ENCODE measurements around the gene AFDN.

The AFDN gene

DNA sequence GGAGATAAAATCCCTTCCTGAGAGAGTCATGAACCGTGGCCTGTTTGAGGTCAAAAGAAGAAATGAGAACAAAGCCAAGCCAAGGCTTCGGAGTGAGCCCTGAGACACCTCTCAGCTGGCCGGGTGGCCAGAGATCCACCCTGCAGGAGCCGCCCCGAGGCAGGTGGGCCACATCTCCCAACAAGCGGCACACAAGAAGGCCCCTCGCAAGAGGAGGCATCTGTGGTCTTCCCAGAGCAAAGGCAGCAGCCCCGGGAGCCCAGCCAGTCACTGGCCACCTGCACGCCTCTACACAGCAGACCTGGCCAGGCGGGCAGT lies 30.9 kb upstream of the AFDN start:
- no peaks in the 10 kb centered on the region for H3K9me3 ChIP-seq (ENCODE audit: control insufficient read depth in 1 of 2, low read length in 2 of 2)
- peak overlapping the region; percentile 69 to 71 for H3K4me3 ChIP-seq (ENCODE audit: low read depth in 1 of 2, low read length in 2 of 2)
- H3K4me1 ChIP-seq (ENCODE audit: control insufficient read depth in 1 of 2, insufficient read depth in 2 of 2, low read length in 2 of 2): peaks cover 40 to 49% of the 10 kb centered on the region in 2 donors
- H3K36me3 ChIP-seq (ENCODE audit: control insufficient read depth in 1 of 2, insufficient read depth in 2 of 2, low read length in 2 of 2): no peaks in the 10 kb centered on the region
- H3K9ac ChIP-seq (ENCODE audit: low read depth in 1 of 2, low read length in 2 of 2): peak overlapping the region in 1 of 2 donors; percentile 60
- peaks cover 6 to 16% of the 10 kb centered on the region in 2 donors for H3K27me3 ChIP-seq (ENCODE audit: control insufficient read depth in 1 of 2, insufficient read depth in 2 of 2, low read length in 2 of 2)
- no peak overlapping the region for H3K27ac ChIP-seq (ENCODE audit: low read depth, low read length)

DNA sequence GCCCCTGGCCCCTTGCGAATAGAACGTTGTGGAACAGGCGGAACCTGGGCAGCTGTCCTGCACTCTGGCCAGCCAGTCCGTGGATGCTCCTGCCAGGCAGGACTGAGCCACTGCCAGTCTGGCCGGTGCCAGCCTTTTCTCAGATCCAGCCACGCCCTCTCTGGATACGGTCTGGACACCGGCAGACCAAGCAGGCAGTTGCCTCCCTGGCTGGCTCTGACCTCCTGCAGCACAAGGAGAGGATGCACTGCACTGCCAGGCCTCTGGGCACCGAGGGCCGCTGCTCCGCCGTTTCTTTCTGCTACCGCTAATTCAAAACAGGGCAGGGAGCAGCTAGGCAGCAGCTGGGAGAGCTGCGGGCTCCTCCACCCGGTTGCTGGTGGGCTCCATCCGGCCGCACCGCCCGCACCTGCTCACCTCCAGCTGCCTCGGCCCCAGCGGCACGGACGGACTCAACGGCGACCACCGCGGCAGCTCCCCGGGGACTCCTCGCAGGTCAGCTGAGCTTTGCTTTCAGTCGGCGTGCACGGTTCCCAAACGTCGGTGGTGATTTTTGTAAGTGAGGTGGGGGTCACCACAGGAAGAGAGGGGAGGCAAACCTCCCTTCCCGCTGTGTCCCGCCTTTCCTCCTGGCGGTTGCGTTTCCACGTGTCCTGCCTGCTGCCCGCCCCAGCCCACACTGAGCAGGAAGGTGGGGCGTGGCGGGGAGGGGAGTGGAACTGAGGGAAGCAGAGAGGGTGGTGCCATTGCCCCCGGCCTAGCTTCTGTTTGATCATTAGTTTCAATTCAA lies 30.3 kb upstream of the AFDN start:
- no peak overlapping the region for H3K27ac ChIP-seq (ENCODE audit: low read depth, low read length)
- no peaks in the 10 kb centered on the region for H3K9me3 ChIP-seq (ENCODE audit: control insufficient read depth in 1 of 2, low read length in 2 of 2)
- H3K9ac ChIP-seq (ENCODE audit: low read depth in 1 of 2, low read length in 2 of 2): peak overlapping the region; percentile 24 to 60
- H3K4me1 ChIP-seq (ENCODE audit: control insufficient read depth in 1 of 2, insufficient read depth in 2 of 2, low read length in 2 of 2): peaks cover 34 to 46% of the 10 kb centered on the region in 2 donors
- H3K4me3 ChIP-seq (ENCODE audit: low read depth in 1 of 2, low read length in 2 of 2): peak overlapping the region; percentile 69 to 71
- H3K27me3 ChIP-seq (ENCODE audit: control insufficient read depth in 1 of 2, insufficient read depth in 2 of 2, low read length in 2 of 2): peaks cover 6 to 16% of the 10 kb centered on the region in 2 donors
- no peaks in the 10 kb centered on the region for H3K36me3 ChIP-seq (ENCODE audit: control insufficient read depth in 1 of 2, insufficient read depth in 2 of 2, low read length in 2 of 2)

DNA sequence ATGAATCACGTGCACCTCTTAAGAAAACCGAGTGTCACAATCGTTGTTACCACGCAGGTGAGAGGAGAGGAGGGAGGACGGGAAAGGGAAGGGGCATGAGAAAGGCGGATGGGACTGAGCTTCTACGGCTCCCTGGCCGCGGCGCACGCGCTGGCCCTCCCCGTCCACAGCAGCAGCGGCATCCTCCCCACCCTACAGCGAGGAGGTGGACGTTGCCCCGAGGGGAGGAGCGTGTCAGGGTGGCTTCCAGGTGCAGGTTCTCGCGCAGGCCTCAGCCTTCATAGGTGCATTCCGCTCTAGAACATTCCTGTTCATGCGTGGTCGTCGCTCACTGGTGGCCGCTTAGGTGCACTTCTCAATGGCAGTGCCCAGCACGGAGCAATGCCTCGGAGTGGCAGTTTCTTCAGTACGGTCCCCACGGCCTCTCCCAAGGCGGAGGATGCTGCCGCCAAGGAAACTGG lies 29.7 kb upstream of the AFDN start:
- Histone ChIP-seq H3K9ac (ENCODE audit: low read depth in 1 of 2, low read length in 2 of 2) (peak overlapping the region; percentile 24 to 60), H3K4me1 (ENCODE audit: control insufficient read depth in 1 of 2, insufficient read depth in 2 of 2, low read length in 2 of 2) (peaks cover 33 to 46% of the 10 kb centered on the region in 2 donors), H3K27ac (ENCODE audit: low read depth, low read length) (no peak overlapping the region), H3K27me3 (ENCODE audit: control insufficient read depth in 1 of 2, insufficient read depth in 2 of 2, low read length in 2 of 2) (peaks cover 6 to 16% of the 10 kb centered on the region in 2 donors), H3K36me3 (ENCODE audit: control insufficient read depth in 1 of 2, insufficient read depth in 2 of 2, low read length in 2 of 2) (no peaks in the 10 kb centered on the region), H3K4me3 (ENCODE audit: low read depth in 1 of 2, low read length in 2 of 2) (peak overlapping the region; percentile 69 to 71), H3K9me3 (ENCODE audit: control insufficient read depth in 1 of 2, low read length in 2 of 2) (no peaks in the 10 kb centered on the region)

DNA sequence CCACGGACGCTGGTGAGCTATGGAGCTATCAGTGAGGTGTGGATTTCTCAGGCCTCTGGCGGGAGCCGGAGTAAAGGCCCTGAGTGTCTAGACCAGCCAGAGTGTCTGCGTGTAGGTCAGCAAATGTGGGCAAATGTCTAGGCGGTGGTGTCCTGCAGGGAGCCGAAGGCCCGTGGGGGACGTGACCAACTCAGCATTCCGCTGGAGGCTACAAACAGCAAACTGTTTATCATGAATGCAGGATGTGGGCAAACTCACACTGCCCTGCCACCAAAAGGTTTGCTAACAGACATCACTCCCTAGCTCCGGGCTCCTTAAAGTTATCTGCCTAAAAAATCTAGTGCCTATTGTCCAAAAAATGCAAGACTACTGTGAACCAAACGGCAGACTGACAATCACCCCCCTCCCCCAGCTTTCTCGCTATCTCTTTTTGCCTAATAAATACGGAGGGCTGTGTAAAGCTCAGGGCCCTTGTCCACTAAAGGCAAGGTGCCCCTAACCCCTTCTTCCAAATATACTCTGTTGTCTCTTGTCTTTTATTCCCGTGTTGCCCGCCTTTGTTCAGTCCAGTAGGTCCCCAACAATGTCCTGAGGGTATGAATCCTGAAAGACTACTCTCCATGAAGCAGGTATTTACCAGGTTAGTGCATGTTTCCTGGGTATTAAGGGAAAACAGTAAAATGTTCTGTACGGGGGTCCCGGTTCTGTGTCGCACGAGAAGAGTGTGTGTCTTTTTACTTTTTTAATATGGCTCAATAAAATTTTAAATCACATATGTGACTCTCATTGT lies 29.0 kb upstream of the AFDN start:
- H3K9ac ChIP-seq (ENCODE audit: low read depth in 1 of 2, low read length in 2 of 2): peak overlapping the region in 1 of 2 donors; percentile 38
- no peaks in the 10 kb centered on the region for H3K9me3 ChIP-seq (ENCODE audit: control insufficient read depth in 1 of 2, low read length in 2 of 2)
- no peak overlapping the region for H3K27ac ChIP-seq (ENCODE audit: low read depth, low read length)
- H3K36me3 ChIP-seq (ENCODE audit: control insufficient read depth in 1 of 2, insufficient read depth in 2 of 2, low read length in 2 of 2): no peaks in the 10 kb centered on the region
- peaks cover 6 to 16% of the 10 kb centered on the region in 2 donors for H3K27me3 ChIP-seq (ENCODE audit: control insufficient read depth in 1 of 2, insufficient read depth in 2 of 2, low read length in 2 of 2)
- H3K4me3 ChIP-seq (ENCODE audit: low read depth in 1 of 2, low read length in 2 of 2): peak overlapping the region; percentile 69 to 71
- peaks cover 33 to 46% of the 10 kb centered on the region in 2 donors for H3K4me1 ChIP-seq (ENCODE audit: control insufficient read depth in 1 of 2, insufficient read depth in 2 of 2, low read length in 2 of 2)

DNA sequence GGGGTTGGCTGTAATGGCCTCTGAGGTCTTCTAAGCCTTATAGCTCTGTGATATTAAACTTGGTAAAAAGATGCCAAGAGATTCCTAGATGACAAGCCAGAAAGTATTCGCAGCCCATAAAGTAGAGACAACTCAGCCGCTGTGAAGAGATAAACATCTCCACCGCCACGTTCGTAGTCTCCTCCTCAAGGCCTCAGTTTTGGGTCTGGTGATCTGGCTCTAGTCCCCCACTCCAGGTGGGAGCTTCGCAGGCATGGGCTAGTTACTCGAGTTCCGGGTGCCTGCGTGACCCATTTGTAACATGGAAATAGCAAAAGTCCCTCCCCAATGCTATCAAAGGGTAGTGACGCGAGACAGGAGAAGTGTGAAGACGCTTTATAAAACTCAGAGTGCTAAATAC lies 28.3 kb upstream of the AFDN start:
- no peaks in the 10 kb centered on the region for H3K9me3 ChIP-seq (ENCODE audit: control insufficient read depth in 1 of 2, low read length in 2 of 2)
- H3K27me3 ChIP-seq (ENCODE audit: control insufficient read depth in 1 of 2, insufficient read depth in 2 of 2, low read length in 2 of 2): peaks cover 6 to 16% of the 10 kb centered on the region in 2 donors
- H3K9ac ChIP-seq (ENCODE audit: low read depth in 1 of 2, low read length in 2 of 2): no peak overlapping the region
- H3K4me1 ChIP-seq (ENCODE audit: control insufficient read depth in 1 of 2, insufficient read depth in 2 of 2, low read length in 2 of 2): peaks cover 32 to 46% of the 10 kb centered on the region in 2 donors
- no peak overlapping the region for H3K27ac ChIP-seq (ENCODE audit: low read depth, low read length)
- H3K4me3 ChIP-seq (ENCODE audit: low read depth in 1 of 2, low read length in 2 of 2): no peak overlapping the region
- no peaks in the 10 kb centered on the region for H3K36me3 ChIP-seq (ENCODE audit: control insufficient read depth in 1 of 2, insufficient read depth in 2 of 2, low read length in 2 of 2)

DNA sequence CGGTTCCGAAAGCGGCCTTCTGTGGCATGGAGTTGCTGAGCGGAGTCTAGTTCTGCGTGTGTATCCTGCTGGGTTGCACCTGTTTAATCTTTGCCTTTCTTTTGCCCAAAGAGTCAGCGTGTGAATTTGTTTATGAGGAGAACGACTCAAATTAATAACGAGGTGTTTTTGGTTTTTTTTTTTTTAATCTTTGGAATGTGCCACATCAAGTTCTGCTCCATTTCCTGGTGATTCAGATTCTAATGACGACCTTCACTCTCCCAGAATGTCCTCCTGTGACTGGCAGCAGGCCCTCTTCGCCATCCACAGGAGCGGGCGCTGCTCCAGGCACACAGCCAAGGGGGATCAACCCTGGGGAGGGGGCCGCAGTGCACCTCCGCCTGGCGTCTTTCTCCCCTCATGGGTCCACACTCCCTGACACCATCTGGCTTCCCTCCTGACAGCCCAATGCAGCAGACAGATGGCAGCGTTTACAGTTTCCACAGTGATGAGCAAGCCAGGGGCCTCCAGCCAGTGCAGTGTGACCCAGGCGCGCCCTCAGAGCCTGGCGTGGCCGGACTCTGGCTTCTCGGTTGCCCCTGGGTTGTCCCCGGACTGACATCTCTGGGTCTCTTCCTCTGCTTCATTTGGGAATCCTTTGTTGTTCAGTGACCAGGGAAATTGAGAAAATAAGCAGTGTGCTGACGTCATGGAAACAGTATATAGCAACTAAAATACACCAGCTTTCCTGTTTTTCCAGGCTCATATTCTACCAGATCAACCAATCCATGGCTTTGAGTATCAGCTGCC lies 27.5 kb upstream of the AFDN start:
- Histone ChIP-seq H3K36me3 (ENCODE audit: control insufficient read depth in 1 of 2, insufficient read depth in 2 of 2, low read length in 2 of 2) (no peaks in the 10 kb centered on the region), H3K9ac (ENCODE audit: low read depth in 1 of 2, low read length in 2 of 2) (peak overlapping the region in 1 of 2 donors; percentile 6), H3K27me3 (ENCODE audit: control insufficient read depth in 1 of 2, insufficient read depth in 2 of 2, low read length in 2 of 2) (peaks cover 5 to 16% of the 10 kb centered on the region in 2 donors), H3K9me3 (ENCODE audit: control insufficient read depth in 1 of 2, low read length in 2 of 2) (no peaks in the 10 kb centered on the region), H3K4me1 (ENCODE audit: control insufficient read depth in 1 of 2, insufficient read depth in 2 of 2, low read length in 2 of 2) (peaks cover 24 to 40% of the 10 kb centered on the region in 2 donors), H3K27ac (ENCODE audit: low read depth, low read length) (no peak overlapping the region), H3K4me3 (ENCODE audit: low read depth in 1 of 2, low read length in 2 of 2) (no peak overlapping the region)

DNA sequence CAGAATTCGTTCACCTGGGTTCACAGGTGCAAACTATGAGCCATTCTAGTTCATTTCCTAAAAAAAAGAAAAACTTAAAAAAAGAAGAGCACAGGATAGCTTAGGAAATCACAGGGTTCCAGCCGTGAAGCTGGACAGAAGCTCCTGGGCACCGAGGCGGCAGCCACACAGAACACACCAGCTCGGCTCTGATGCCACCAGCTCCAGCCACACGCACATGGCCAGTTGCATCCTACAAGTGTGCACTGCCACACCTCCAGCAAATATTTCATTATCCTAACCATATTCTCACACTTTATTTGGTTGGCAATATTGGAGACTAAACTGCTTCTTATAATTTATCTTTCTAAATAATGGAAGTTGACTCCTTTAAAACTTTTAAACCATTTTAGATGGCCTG lies 26.2 kb upstream of the AFDN start:
- Histone ChIP-seq H3K9me3 (ENCODE audit: control insufficient read depth in 1 of 2, low read length in 2 of 2) (no peaks in the 10 kb centered on the region), H3K36me3 (ENCODE audit: control insufficient read depth in 1 of 2, insufficient read depth in 2 of 2, low read length in 2 of 2) (no peaks in the 10 kb centered on the region), H3K27ac (ENCODE audit: low read depth, low read length) (no peak overlapping the region), H3K27me3 (ENCODE audit: control insufficient read depth in 1 of 2, insufficient read depth in 2 of 2, low read length in 2 of 2) (peaks cover 0 to 5% of the 10 kb centered on the region in 2 donors), H3K4me1 (ENCODE audit: control insufficient read depth in 1 of 2, insufficient read depth in 2 of 2, low read length in 2 of 2) (peaks cover 23 to 27% of the 10 kb centered on the region in 2 donors), H3K4me3 (ENCODE audit: low read depth in 1 of 2, low read length in 2 of 2) (no peak overlapping the region), H3K9ac (ENCODE audit: low read depth in 1 of 2, low read length in 2 of 2) (no peak overlapping the region)

DNA sequence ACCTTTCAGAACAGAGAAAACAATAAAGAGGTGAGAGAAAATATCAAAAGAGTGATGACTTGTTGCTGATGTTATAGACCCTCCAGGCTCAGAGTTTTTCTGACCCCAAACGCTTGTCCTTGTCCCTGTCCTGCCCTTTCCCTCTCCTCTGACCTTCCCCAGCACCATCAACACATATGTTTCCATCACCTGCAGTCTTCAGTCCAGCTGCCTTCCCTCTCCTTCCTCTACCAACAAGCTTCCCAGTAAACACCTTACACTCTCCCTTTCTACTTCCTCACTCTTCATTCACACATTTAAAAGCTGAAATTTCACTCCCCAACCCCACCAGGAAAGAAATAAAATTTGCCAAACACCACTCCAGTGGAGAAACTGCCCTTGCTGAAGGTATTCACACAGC lies 25.4 kb upstream of the AFDN start:
- H3K36me3 ChIP-seq (ENCODE audit: control insufficient read depth in 1 of 2, insufficient read depth in 2 of 2, low read length in 2 of 2): no peaks in the 10 kb centered on the region
- H3K9ac ChIP-seq (ENCODE audit: low read depth in 1 of 2, low read length in 2 of 2): no peak overlapping the region
- peaks cover 19 to 27% of the 10 kb centered on the region in 2 donors for H3K4me1 ChIP-seq (ENCODE audit: control insufficient read depth in 1 of 2, insufficient read depth in 2 of 2, low read length in 2 of 2)
- no peak overlapping the region for H3K27ac ChIP-seq (ENCODE audit: low read depth, low read length)
- H3K27me3 ChIP-seq (ENCODE audit: control insufficient read depth in 1 of 2, insufficient read depth in 2 of 2, low read length in 2 of 2): peaks cover 0 to under 1% of the 10 kb centered on the region in 2 donors
- no peak overlapping the region for H3K4me3 ChIP-seq (ENCODE audit: low read depth in 1 of 2, low read length in 2 of 2)
- no peaks in the 10 kb centered on the region for H3K9me3 ChIP-seq (ENCODE audit: control insufficient read depth in 1 of 2, low read length in 2 of 2)

DNA sequence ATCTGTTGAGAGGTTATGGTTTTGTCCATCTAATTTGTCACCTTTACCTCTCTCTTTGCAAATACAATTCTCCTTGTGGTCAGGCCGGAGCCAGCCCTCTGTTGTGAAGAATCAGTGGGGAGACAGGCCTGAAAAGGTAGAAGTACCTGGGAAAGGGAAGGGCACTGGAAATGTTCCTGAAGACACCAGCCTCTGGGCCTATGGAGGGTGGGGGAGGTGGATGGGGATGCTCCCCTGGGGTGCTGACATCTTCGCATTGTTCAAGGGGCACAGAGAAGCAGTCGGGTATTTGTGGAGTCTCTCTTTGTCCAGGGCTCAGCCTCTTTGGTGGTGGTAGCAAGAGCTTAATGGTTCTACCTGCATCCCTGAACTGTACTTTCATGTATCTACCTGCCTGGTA lies 24.4 kb upstream of the AFDN start:
- Histone ChIP-seq H3K9me3 (ENCODE audit: control insufficient read depth in 1 of 2, low read length in 2 of 2) (no peaks in the 10 kb centered on the region), H3K4me1 (ENCODE audit: control insufficient read depth in 1 of 2, insufficient read depth in 2 of 2, low read length in 2 of 2) (peaks cover 12 to 24% of the 10 kb centered on the region in 2 donors), H3K4me3 (ENCODE audit: low read depth in 1 of 2, low read length in 2 of 2) (no peak overlapping the region), H3K36me3 (ENCODE audit: control insufficient read depth in 1 of 2, insufficient read depth in 2 of 2, low read length in 2 of 2) (no peaks in the 10 kb centered on the region), H3K9ac (ENCODE audit: low read depth in 1 of 2, low read length in 2 of 2) (no peak overlapping the region), H3K27ac (ENCODE audit: low read depth, low read length) (no peak overlapping the region), H3K27me3 (ENCODE audit: control insufficient read depth in 1 of 2, insufficient read depth in 2 of 2, low read length in 2 of 2) (no peaks in the 10 kb centered on the region)
